ENCODE measurements around the gene OSGEP.
A peak's percentile ranks its signal among the peaks of the same experiment; 100 is the strongest.

OSGEP gene

DNA sequence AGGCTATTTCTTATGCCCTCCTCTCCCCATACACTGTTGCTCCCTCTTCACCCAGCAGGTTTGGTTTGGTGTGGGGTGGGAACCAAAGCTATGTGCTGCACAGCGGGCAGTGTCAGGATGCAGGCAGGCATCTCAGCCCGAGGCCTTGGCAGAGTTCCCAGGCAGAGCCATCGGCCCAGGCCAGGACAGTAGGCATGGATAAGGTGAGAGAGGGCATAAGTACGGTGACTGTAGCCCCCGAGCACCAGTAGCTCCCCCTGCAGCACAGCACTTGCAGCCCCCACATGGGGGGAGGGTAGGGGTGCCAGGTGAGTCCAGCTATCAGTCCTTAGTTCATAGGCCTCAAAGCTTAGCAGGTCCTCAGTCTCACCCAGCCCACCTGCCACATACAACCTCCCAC lies 25.8 kb downstream of the OSGEP start:
- DNase-seq: no peak

DNA sequence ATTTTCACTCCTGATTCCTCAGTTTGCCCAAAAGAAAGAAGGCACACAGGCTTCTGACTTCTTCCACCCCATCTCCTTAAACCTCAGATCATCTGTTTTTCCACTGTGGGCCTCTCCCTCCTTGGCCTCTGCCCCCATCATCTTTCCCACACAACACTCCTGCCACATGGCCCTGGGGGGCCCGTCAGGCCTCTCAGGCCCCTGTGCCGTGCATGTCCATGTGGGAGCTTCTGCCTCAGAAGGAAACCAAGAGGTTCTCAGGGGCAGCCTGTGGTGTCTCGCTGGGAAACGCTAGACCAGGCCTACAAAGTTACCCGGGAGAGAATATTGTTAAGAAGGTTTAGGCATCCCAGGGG lies 26.6 kb downstream of the OSGEP start:
- DNase-seq: no peak

DNA sequence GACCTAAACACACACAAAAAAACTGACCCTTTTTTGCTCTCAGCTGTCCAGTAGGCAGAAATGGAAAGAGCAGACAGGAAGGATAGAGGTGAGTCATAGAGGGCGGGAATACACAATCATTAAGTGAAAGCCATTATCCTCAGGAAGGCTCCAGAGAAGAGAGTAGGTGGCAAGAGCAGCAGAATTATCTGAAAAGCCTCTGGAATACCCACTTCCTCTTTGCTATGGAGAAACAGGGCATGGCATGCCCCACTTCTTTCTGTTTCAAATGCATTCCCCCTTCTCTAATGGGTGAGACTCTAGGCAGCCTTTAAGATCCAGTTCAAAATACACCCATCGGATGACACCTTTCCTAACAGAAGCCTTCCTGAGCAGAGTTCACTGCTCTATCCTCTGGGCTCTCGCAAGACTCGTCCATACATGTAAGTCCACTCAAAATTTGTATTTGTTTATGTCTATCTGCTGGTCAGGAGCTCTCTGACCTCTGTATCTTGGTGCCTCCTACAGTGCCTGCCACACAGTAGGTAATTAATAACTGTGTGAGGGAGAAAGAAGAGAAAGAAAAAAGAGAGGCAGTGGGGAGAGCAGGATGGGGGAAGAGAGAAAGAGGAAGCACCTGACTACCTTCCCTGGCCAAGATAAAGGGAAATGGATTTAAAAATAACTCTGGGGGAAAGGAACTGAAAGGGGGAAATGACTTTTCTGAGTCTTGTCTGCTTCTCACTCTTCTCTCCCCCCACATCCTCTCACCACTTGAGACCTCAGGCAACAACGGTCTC lies 27.2 kb downstream of the OSGEP start:
- DNase-seq: no peak

DNA sequence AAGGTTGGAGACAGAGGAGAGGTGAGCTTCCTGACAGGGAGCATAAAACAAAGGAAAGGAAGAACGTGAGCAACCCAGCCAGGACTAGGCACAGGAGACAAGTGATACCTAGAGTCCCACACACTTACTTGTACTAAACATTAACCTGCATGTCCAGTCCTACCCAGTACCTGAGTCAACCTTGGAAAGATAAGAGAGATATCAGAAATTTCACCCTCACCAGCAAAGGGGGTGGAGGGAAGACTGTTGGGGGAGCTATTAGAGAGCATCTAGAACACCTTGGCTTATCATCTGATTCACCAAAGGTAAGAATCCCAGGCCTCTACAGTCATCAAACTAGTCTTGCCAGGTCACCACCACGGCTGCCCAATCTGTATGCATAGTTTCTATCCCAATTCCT lies 29.8 kb downstream of the OSGEP start:
- no peak for DNase-seq

DNA sequence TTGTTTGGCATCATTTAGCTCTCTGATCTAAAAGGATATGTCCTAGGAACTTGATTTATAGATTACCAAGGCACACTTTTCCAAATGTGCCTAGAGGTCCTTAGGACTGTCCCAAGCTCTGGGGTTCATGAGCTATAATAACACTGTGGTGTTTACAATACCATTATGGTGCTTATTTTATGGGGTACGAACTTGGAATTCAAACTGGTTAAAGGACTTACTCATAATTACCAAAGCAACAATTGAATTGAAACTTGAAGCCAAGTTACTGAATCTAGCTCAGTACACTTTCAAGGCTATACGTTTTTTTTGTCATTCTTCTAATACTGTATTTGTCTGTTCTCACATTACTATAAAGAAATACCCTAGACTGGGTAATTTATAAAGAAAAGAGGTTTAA lies 31.7 kb downstream of the OSGEP start:
- no peak for DNase-seq

DNA sequence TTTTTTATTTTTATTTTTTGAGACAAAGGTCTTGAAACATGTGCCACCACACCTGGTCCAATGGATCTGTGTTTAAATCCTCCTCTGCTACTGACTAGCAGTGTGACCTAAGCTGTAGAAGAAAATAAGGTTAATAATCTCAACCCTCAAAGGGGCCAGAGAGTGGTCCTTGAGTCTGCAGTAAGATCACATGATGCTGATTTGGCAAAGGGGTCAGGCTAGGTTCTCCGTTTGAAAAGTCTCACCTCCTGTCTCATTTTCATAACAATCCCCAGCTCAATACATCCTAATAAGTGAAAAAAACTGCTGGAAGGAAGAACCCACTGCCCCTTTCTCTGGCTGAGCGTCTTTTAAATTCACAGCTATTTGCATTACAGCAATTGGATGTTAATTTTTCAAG lies 33.3 kb downstream of the OSGEP start:
- DNase-seq: no peak

DNA sequence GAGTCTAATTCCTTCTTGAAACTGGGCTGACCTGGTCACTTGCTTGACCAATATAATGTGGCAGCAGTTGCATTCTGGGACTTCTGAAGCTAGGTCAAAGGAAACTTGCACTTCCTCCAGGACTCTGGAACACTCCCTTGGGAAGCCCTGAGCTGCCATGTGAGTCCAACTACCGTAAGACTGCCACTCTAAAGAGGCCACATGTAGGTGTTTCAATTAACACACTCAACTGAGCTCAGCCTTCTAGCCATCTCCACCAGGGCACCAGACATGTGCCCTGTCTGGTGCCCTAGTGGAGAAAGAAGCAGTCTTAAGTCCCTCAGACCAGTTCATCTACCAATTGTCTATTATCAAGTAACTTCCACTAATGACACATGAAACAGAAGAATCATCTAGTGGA lies 35.2 kb downstream of the OSGEP start:
- DNase-seq: no peak

DNA sequence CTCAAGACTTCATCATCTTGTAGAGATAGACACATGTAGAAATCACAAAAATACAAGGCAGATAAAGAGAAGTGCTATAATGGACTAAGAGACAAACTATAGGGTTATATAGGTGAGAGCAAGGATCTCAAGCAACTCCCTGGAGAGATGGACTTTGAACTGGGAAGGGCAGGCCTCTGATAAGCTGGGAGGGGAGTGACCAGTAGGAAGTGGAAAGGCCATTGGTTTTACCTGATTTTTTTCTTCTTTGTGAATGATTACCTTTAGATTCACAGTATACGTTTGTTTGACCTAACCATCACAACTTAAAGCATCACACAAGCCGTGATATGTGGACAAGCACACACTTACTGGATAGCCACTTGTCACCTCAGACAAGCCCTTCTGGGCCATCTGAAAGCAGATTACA lies 36.1 kb downstream of the OSGEP start:
- no peak for DNase-seq

DNA sequence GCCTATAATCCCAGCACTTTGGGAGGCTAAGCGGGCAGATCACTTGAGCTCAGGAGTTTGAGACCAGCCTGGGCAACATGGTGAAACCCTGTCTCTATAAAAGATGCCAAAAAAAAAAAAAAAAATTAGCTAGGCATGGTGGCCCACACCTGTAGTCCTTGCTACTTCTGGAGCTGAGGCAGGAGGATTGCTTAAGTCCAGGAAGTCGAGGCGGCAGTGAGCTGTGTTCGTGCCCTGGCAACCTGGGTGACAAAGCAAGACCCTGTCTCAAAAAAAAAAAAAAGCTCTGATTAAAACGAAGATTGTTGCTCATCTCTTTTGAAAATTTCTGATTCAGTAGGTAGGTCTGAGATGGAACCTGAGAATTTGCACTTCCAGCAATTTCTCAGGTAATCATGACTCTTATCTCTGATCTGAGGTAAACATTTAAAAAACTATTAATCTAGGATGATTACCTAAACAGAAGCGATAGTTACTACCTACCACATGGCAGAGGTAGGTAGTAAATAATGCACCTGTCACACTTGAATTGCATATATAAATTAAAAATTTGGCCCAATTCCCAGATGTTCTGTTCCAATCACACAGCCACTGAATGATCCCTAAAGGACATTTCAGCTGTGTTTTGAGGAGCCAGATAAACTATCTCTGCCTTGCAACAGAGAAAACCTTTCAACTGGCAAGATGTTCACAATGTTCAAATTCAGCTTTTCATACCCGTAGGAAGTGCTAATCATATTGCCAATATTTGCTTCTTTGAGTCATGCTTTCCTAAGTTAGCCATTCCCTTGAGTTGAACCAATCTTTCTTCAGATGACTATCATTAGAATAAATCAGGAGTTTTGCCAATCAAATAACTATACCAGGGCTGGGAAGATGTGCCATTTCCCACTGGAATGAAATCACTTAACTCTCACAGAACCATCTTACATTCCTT lies 37.1 kb downstream of the OSGEP start:
- DNase-seq: no peak

DNA sequence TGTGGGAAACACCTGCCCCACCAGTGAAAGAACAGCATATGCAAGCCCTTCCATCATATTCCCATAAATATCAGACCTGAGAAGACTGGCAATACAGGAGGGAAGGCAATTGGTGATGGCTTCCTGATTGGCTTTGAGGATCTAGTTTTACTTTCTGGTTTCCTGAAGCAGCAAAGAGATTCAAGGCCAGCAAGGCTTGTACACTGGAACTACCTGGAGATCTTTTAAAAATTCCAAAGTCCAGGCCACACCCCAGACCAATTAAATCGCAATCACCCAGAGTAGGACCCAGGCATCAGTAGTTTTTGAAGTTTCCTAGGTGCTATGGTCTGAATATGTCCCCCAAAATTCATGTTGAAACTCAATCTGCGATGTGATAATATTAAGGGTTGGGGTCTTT lies 38.4 kb downstream of the OSGEP start:
- no peak for DNase-seq

DNA sequence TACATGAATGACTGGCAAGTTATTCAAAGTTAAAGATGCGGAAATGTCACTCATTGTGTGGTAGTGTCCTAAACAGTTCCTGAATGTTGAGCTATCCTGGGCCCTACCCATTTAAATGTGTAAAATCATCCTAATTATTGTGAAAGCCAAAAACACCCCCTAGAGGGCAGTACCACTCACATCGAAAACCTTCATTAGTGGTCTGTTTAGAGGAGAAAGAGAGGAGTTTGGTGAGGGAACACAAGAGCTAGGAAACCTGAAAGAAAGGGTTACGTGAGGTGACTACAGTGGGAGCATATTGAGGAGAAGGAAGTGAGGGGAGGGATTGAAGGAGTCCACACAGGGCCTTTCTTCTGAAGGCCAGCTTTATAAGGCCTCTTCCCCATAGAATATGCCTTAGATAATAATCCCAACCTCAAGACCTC lies 38.8 kb downstream of the OSGEP start:
- peak; percentile 73 for DNase-seq

DNA sequence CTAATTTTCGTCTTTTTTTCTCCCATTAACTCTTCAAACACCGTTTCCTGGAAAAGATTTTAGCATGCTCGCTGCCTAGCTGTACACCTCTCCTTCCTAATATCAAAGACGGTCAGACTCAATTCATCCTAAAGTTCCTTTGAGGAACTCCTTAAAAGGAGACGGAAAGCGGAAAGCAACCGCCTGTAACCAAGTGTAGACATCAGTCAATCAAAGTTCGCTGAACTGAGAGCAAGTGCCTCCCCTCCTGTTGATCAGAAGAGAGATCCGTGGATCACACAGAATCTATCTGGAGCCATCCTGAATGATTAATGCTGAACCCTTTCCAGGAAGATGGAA lies 40.9 kb downstream of the OSGEP start:
- DNase-seq: peak; percentile 48

DNA sequence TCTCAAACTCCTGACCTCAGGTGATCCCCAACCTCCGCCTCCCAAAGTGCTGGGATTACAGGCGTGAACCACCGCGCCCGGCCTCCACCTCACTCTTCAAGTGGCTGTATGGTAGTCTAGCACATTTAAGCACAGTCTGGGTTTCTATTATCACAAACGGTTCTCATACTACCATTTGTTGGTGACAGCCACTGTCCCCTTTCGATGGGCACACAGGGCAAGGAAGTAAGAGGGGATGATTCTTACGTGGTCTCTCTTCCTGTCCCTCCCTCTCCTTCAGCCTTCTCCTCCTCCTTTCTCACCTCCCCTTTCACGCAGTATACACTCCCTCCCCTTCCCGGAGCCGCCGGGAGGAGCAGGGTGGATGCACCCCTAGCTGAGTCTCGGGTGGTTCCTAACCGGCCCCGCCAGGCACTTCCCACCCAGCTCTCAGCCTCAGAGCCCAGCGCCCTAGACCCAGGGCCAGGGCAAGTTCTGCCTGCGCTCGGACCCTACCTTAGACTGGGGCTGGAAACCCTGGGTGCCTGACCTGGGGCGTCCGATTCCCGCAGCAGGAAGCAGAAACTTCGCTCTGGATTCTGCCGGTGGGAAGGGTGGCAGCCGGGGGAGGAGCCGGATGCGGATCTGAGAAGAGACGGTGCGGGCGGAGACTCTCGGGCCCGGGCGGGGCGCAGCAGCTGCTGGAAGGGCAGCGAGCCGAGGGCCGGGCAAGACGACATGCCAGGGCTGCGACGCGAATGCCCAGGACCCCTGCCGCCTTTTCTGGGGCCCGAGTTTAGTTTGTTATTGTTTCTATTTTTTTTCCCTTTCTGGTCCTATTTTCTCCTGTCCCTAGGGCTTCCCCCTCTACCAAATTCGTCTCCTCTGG lies 41.5 kb downstream of the OSGEP start, which contains the start of gene TEP1:
Gene TEP1, minus strand, starts transcription at position 626 of the 868 bp plus-strand sequence. CDS start 5,062 bp downstream, outside the sequence.
- peak; percentile 71 for DNase-seq

DNA sequence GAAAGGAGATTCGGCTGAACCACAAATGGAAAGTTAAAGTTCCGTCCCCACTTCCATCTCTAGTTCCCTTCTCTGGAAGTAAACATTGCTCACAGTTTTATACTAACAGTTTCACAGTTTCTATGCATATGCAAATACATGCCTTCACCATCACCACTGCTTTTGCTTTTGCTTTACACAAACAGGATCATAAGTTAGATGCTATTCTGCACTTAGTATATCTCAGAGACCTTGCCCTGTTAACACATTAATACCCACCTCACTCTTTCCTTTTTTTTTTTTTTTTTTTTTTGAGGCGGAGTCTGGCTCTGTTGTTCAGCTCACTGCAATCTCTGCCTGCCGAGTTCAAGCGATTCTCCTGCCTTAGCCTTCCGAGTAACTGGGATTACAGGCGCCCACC lies 42.2 kb downstream of the OSGEP start:
- peak; percentile 52 for DNase-seq

DNA sequence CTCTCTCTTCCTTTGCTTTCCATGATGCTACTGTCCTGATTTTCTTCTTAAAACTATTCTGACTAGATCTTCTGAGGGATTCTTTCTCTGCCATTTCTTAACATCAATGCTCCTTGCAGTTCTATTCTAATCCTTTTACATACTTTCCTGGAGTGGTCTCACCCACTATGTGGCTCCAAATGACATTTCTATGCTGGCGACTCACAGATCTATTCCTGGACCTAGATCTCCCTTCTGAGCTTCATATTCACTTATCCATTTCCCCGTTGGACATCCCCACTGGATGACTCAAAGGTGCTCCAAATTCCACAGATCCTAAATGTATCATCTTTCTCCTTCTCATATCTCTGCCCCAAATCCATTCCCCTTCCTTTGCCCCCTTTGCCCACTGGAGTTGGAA lies 45.4 kb downstream of the OSGEP start:
- no peak for DNase-seq

DNA sequence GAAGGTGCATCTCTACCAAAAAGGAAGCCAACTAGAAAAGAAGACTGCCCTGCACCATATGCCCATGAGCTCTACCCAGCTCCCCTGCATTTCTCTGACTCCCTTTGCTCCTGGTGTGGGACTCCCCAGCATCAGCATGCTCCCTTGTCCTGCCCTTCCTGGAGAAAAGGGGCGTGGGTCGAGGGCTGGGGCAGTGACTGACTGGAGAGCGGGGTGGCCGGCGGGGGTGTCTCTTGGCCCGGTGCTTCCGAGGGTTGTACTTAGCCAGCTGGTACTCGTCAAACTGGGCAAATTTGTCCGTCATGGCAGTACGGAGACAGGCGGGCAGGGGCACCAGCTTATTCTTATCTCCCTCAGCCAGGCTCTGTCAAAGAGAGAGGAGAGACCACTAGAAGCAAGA lies 51.1 kb downstream of the OSGEP start:
- DNase-seq: no peak

DNA sequence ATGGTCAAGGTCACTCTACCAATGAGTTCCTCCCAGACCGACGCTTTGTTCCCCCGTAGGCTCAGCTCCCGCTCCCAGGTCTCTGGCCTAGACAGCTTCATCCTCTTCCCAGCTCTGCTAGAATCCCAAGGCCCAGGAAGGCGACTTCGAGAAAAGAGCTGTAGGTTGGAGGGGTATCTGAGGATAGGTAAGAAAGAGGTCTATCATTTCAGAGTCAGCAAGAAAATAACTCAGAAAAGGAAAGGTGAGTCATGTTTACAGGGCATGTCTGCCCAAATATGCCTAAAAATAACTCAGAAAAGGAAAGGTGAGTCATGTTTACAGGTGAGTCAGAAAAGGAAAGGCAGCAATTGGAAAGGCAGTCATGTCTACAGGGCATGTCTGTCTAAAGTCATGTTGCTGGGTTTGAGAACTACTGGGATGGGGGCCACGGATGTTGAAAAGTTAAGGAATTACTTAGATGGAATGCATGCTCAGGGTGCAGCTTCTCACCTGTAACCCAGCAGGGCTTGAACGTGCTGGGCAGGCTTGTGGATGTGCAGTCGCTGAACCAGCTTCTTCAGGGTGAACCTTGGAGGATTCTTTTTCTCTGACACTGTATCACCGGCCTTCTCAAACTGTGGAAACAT lies 53.5 kb downstream of the OSGEP start:
- no peak for DNase-seq

DNA sequence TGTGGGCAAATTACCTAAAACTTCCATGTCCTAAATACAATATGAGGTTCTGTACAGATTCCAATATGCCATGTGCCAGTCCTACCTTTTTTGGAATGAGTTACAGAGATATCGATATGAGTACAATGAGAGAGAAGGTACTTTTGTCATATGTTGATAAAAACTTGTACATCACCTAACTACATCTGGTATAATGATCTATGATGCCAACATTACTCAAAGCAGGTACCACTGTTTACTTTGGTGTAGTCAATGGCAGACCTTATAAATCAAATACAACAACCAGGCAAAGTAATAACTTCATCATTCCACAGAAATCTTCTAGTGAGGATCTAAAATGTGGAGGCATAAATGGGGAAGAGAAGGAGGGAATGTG lies 54.0 kb downstream of the OSGEP start:
- DNase-seq: no peak

DNA sequence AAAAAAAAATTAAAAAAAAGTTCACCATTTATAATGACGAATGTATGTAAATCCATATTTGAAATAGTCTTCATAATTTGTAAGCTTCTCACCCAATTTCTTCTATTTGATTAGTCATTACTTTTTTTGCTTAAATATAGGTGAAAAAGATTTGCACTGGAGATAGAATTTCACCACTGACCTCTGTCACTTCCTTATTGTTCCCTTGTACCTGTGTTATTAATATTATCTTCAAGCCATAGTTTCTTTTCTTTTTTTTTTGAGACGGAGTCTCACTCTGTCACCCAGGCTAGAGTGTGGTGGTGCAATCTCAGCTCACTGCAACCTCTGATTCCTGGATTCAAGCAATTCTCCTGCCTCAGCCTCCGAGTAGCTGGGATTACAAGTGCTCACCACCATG lies 57.1 kb downstream of the OSGEP start:
- no peak for DNase-seq

Measured in CD4-positive, alpha-beta T cell treated with Interleukin-17A for 1 hour (primary cell).